ENCODE data around the gene ADAMTSL1.
"Not testable (repeated sequence)": the region's sequence is repeated elsewhere in the genome, so short reads cannot be mapped to it uniquely, and the experiment has no call there.

Gene ADAMTSL1

GRCh38 chr9:18863791-18864190 is 389.8 kb downstream of the ADAMTSL1 start:
- no peak for DNase-seq (ENCODE audit: low read depth)

GRCh38 chr9:18864516-18864915 is 390.6 kb downstream of the ADAMTSL1 start:
- no peak for DNase-seq (ENCODE audit: low read depth)

- no peak for DNase-seq (ENCODE audit: low read depth)
These were observed 391.6 kb downstream of the ADAMTSL1 start for GRCh38 chr9:18865542-18865941.

- no peak for DNase-seq (ENCODE audit: low read depth)
These were observed 392.3 kb downstream of the ADAMTSL1 start for GRCh38 chr9:18866121-18866831.

- no peak for DNase-seq (ENCODE audit: low read depth)
These were observed 395.8 kb downstream of the ADAMTSL1 start for GRCh38 chr9:18869725-18870124.

- DNase-seq (ENCODE audit: low read depth) = no peak
These were observed 400.1 kb downstream of the ADAMTSL1 start for GRCh38 chr9:18874069-18874468.

GRCh38 chr9:18874990-18875389 is 401.0 kb downstream of the ADAMTSL1 start:
- DNase-seq (ENCODE audit: low read depth) = not testable (repeated sequence)

GRCh38 chr9:18877984-18878383 is 404.0 kb downstream of the ADAMTSL1 start:
- no peak for DNase-seq (ENCODE audit: low read depth)

GRCh38 chr9:18881758-18882157 is 407.8 kb downstream of the ADAMTSL1 start:
- no peak for DNase-seq (ENCODE audit: low read depth)

- no peak for DNase-seq (ENCODE audit: low read depth)
These were observed 413.6 kb downstream of the ADAMTSL1 start for GRCh38 chr9:18887546-18887945.

- DNase-seq (ENCODE audit: low read depth) = peak; percentile 35
These were observed 414.3 kb downstream of the ADAMTSL1 start for GRCh38 chr9:18888290-18888689.

GRCh38 chr9:18889550-18889949 is 415.6 kb downstream of the ADAMTSL1 start:
- no peak for DNase-seq (ENCODE audit: low read depth)

- peak; percentile 79 for DNase-seq (ENCODE audit: low read depth)
These were observed 416.4 kb downstream of the ADAMTSL1 start for GRCh38 chr9:18890372-18890771.

- DNase-seq (ENCODE audit: low read depth) = peak; percentile 35
These were observed 418.2 kb downstream of the ADAMTSL1 start for GRCh38 chr9:18891946-18892670.

- DNase-seq (ENCODE audit: low read depth) = no peak
These were observed 419.1 kb downstream of the ADAMTSL1 start for GRCh38 chr9:18893046-18893445.

- peak; percentile 37 for DNase-seq (ENCODE audit: low read depth)
These were observed 419.5 kb downstream of the ADAMTSL1 start for GRCh38 chr9:18893491-18893890.

GRCh38 chr9:18896004-18896403 is 422.1 kb downstream of the ADAMTSL1 start:
- DNase-seq (ENCODE audit: low read depth) = no peak

- DNase-seq (ENCODE audit: low read depth) = no peak
These were observed 422.7 kb downstream of the ADAMTSL1 start for GRCh38 chr9:18896531-18897179.

GRCh38 chr9:18903450-18903849 is 429.5 kb downstream of the ADAMTSL1 start:
- no peak for DNase-seq (ENCODE audit: low read depth)

- DNase-seq (ENCODE audit: low read depth) = no peak
These were observed 431.3 kb downstream of the ADAMTSL1 start for GRCh38 chr9:18905028-18905882.

GRCh38 chr9:18905883-18906629 is 432.1 kb downstream of the ADAMTSL1 start:
- peak; percentile 55 for DNase-seq (ENCODE audit: low read depth)

Measured in amniotic epithelial cell (primary cell).